Measurements from ENCODE around the gene BATF3.
"Not testable (repeated sequence)": the region's sequence is repeated elsewhere in the genome, so short reads cannot be mapped to it uniquely, and the experiment has no call there.

- TF ChIP-seq NRF1 (conservative IDR thresholded peaks at IDR 0.05 in 1 of 2, IDR thresholded peaks at IDR 0.05 in 1 of 2); CTCF (IDR thresholded peaks at IDR 0.05 in 2 of 3, conservative IDR thresholded peaks at IDR 0.05 in 1 of 3; ENCODE audit: insufficient read depth in 2 of 3, low read depth in 1 of 3, low read length in 3 of 3); BHLHE40 (IDR thresholded peaks at IDR 0.05; ENCODE audit: low read length); ZNF407 (IDR thresholded peaks at IDR 0.05; ENCODE audit: low read depth); HDAC3 (IDR thresholded peaks at IDR 0.05; ENCODE audit: borderline replicate concordance, partially characterized antibody); ZSCAN29 (IDR thresholded peaks at IDR 0.05): not testable (repeated sequence)
Measured at GRCh38 chr1:212711974-212712373, 12.3 kb upstream of the BATF3 start.
